Activated CD8-positive, alpha-beta memory T cell treated with anti-CD3 and anti-CD28 coated beads, Interleukin-2, amount 50 U/mL, for 1 hour (primary cell): ENCODE results near the gene B4GALNT4.
"Not testable (repeated sequence)": the region's sequence is repeated elsewhere in the genome, so short reads cannot be mapped to it uniquely, and the experiment has no call there.

ENCODE experiments used
- DNase-seq: peaks from one replicate; pipeline ENCODE4 v3.0.0-alpha.2; 2020; ENCODE audit errors: extremely low read depth

B4GALNT4 gene

GRCh38 chr11:422249-422656 is 53.0 kb downstream of the B4GALNT4 start:
- no peak for DNase-seq

DNA sequence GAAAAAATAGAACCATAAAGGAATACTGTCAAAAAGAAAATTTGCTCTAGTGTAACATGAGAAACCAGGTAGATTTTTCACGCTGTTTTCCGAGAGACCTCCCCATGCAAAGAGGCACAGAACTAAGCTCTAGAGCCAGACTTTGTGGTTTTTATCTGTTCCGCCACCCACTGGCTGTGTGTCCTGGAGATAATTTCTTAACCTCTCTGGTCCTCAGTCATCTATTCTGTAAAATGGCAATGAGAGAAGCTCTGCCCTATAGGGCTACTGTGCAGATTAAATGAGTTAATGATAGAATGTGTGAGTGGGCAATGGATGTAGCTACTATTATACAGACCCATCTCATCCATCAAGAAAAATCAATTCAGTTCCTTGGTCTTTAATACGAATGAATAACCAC is 54.9 kb downstream of the B4GALNT4 start:
- DNase-seq = no peak

GRCh38 chr11:424766-425165 is 55.5 kb downstream of the B4GALNT4 start:
- not testable (repeated sequence) for DNase-seq

DNA sequence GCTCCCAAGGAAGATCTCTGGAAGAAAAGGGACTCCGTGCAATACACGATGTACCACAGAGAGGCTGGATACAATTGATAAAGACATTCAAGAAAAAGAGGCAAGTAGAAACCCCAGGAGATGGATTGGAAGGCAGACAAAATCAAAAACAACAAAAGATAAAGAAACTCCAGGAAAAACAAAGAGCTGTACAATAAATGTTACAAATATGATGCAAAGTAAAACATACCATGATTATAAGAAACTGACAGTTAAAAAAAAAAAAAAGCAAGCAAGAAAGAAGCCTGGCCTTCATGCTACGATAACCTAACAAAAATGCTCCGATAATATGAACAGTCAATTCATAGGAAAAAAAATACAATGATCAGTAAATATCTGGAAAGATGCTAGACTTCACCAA is 56.0 kb downstream of the B4GALNT4 start:
- no peak for DNase-seq

- no peak for DNase-seq
These were observed 57.6 kb downstream of the B4GALNT4 start for GRCh38 chr11:426851-427250.

- no peak for DNase-seq
These were observed 59.0 kb downstream of the B4GALNT4 start for GRCh38 chr11:428295-428694.

- DNase-seq = no peak
These were observed 60.1 kb downstream of the B4GALNT4 start for GRCh38 chr11:429391-429790.

- no peak for DNase-seq
These were observed 60.7 kb downstream of the B4GALNT4 start for GRCh38 chr11:429931-430456.
